ENCODE measurements around the gene UST.
"Not testable (repeated sequence)": the region's sequence is repeated elsewhere in the genome, so short reads cannot be mapped to it uniquely, and the experiment has no call there.

Gene UST

DNA sequence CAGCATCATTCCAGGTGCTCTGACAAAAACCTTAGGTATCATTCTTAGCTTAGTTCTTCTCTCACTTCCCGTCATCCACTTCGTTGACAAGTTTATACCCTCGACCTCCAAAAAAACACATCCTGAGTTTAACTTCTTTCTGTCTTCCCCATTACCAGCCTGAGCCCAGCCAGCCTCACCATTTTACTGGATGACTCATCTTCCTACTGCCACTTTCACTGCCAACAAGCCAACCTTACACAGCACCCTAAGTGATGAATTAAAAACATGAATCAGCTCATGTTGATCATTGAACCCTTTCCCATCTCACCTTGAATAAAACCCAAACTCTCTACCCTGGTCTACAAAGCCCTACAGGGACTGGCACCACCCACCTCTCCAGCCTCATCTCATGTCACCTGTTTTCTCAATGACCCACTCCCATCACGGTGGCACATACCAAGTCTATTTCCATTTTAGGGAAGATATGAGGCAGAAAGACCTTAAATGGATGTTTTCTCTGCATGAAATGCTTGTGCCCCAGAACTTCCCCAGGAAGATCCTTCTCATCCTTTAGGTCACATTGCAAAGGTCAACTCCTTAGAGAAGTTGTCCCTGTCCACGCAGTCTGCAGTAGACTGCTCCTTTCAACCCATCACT, 9.9 kb upstream of the UST start:
- DNase-seq, result no peak

GRCh38 chr6:148737806-148738205, 9.0 kb upstream of the UST start:
- no peak for DNase-seq

- DNase-seq, result no peak
Observed at GRCh38 chr6:148738946-148739821, 7.6 kb upstream of the UST start.

DNA sequence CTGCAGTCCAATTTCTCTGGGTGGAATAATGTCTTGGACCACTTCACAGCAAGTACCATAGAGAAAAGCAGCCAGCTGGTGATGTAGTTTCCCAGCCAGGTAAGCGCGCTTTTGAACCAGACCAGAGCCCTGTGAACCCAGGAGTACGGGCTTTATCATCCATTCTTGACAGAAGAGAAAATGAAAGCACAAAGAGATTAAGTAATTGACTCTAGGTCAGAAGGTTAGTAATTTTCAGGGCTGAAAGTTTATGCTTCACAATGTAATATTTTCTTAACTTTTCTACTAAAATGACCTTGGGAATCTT, 7.1 kb upstream of the UST start:
- DNase-seq, result no peak

- DNase-seq, result no peak
Observed at GRCh38 chr6:148743476-148743875, 3.4 kb upstream of the UST start.

DNA sequence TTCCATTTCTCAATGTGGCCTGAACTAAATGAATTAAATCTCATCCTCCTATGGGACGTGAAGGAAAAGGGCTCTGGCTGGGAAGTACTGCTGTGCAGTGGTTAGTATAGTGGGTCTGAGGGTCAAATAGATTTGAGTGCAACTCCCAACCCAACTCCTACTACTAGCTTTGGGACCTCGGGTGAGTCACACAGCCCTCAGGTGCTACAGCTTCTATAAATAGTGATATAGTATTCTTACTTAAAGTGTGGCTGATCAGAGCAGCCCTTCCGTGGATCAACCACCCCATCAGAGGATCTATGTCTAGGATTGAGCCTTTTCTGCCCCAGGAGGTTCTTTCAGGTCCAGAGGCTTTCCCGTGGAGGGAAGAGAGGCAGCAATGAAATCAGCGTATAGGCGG, 904 bp upstream of the UST start:
- no peak for DNase-seq

- DNase-seq, result no peak
Observed at GRCh38 chr6:148747145-148747470, 278 bp downstream of the UST start.

DNA sequence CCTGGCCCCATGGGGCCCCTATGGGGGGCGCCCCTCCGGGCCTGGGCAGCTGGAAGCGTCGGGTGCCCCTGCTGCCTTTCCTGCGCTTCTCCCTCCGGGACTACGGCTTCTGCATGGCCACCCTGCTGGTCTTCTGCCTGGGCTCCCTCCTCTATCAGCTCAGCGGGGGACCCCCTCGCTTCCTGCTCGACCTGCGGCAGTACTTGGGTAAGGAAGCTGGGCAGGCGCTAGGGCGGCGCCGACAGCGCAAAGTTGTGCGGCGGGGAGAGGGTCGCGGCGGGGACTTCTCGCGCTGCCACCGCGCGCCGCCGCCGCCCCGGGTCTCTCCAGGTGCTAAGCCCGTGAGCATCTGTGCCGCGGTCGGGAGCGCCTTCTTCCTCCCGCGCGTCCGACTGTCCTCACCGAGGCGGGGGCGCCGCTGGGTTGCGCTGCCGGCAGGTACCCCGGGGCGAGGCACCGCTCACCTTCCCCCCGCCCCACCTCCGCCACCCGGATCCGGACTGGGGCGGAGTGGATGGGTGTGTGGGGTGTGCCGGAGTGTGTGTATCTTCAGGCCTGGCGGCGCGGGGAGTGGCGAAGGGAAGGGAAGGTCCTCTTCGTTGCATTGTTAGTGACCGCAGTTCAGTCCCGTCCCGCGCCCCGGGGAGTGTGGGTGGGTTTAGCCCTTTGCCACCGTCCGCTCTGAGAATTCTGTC, 788 bp downstream of the UST start:
- peak; percentile 71 for DNase-seq

GRCh38 chr6:148749674-148750073, 2.8 kb downstream of the UST start:
- no peak for DNase-seq

DNA sequence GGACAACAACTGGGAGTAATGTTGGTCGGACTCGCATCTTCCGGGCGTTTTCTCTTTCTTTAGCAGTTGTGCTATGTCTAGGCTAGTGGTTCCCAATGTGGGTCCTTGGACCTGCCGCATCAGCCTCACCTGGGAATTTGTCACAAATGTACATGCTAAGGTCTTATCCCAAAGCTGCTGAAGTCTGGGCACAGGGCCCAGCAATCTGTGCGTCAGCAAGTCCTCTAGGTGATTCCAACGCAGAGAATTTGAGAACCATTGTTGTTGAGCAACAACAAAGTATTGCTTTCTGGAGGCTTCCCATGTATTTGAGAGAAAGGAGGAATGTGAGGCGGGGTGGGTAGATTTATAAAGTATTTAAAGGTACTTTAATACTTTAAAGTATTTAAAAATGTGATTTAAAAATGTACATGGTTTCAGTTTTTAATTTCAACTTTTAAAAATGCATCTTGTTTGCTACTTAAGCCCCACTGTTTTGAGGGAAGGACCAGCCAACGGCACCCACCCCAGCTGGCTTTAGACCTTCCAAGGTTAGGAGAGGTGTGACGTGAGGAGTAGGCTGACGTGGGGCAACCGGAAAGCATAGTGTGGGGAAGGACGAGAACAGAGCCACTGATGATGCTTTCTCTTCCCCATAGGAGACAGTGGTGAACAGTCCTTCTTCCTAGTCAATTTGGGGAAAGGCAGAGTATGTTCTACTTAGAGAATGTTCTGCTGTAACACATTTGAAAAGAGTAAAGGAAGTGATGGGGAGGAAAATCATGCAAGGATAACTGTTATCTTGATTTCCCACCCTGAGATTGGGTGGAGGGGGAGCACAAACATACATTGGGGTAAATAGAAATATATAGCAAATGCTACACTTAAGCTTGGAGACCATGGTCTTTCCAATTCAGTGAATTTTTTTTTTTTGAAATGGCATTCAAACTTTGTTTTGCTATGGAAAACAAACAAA, 4.3 kb downstream of the UST start:
- DNase-seq, result no peak

DNA sequence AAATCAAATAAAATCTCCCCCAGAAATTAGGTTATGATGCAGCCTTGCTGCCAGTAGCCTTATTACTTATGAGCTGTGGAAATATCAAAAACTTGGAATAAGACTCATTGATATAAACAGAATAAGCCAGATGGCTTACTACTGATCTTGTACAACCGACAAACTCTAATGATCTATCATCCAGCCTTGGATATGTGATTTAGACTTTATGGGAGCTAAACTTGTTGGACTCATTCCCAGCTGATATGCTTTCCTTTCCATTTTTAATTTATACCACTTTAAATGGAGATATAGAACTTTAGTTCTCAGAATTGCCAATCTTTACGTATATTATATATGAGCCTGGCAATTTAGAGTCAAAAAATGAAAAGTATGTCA, 5.0 kb downstream of the UST start:
- DNase-seq, result no peak

- DNase-seq, result not testable (repeated sequence)
Observed at GRCh38 chr6:148755379-148755778, 8.5 kb downstream of the UST start.

DNA sequence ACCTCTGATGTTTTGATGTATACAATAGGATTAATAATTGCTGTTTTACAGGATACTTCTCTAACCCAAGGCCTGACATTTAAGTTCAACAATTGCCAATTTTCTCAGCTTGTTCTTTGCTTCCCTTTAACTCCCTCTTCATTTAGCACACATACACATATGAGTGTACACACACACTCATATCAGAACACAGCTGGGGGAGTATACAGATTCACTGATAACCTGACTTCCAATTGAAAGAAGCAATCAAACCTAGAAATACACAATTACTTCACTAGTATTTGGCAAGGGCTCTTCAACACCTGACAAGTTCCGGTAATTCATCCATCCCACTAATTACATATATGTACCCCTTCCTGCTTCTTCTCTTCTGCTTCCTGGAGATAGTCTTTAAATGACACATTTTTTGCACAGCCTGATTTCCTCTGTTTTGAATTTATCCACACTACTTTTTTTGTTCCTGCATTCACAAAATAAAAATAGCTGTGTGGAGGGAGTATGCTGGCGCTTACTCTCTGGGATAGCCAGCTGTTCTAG, 11.2 kb downstream of the UST start:
- no peak for DNase-seq

- peak; percentile 84 for DNase-seq
Observed at GRCh38 chr6:148758492-148758891, 11.7 kb downstream of the UST start.

- no peak for DNase-seq
Observed at GRCh38 chr6:148760258-148760534, 13.4 kb downstream of the UST start.

- DNase-seq, result peak; percentile 83
Observed at GRCh38 chr6:148760568-148761526, 14.0 kb downstream of the UST start.

DNA sequence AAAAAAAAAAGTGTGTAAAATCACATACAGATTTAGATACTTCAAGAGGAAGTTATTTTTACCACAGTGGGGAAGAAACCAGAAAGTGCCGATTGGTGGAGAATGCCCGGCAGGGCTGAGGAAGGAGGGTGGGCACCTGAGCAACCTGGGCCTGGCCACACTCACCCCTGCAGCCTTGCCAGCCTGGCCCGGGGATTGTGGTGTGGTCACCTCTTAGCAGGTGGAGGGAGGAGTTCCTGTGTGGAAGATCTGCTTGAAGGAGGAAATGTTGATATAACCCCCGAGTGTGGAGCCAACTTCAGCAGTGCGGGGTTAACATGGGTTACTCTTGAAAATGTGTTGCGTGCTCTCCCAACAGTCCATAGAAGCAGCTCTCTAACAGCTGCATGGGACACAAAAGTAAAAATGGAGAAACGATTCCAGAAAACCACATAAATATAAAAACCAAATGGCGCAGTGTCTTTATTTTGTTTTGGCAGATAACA, 14.7 kb downstream of the UST start:
- DNase-seq, result peak; percentile 78

DNA sequence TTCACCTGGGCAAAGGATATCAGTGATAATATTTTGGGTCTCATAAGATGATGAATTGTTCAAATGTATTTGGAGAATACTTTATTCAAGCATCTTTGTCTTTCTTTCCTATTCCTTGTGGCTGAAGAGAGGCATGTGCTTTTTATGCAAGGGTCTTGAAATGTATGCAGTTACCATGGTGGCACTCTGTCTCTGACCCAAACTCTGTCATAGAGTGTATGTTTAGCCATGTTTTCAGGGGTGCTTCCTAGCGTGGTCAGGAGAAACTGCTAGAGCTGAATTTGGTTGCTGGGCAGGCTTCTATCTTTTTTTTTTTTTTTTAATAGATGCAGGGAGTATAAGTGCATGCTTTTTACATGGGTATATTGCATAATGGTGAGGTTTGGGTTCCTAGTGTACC, 15.4 kb downstream of the UST start:
- DNase-seq, result no peak

DNA sequence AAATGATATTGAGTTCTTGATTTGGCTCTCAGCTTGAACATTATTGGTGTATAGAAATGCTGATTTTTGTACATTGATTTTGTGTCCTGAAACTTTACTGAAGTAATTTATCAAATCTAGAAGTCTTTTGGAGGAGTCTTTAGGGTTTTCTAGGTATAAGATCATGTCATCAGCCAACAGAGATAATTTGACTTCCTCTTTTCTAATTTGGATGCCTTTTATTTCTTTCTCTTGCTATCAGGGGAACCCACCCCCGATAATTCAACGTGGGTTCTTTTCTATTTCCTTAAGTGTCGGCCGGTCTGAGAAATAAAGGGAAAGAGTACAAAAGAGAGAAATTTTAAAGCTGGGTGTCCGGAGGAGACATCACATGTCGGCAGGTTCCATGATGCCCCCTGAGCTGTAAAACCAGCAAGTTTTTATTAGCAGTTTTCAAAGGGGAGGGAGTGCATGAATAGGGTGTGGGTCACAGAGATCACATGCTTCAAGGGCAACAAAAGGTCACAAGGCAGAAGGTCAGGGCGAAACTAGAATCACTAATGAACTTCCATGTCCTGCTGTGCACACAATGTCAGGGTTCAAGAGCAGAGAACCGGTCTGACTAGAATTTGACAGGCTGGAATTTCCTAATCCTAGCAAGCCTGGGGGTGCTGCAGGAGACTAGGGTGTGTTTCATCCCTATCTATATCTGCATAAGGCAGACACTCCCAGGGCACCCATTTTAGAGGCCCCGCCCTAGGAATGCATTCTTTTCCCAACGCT, 17.6 kb downstream of the UST start:
- DNase-seq, result not testable (repeated sequence)

- no peak for DNase-seq
Observed at GRCh38 chr6:148765898-148766808, 19.3 kb downstream of the UST start.
